Measurements from ENCODE around the gene LIPE.

The LIPE gene

DNA sequence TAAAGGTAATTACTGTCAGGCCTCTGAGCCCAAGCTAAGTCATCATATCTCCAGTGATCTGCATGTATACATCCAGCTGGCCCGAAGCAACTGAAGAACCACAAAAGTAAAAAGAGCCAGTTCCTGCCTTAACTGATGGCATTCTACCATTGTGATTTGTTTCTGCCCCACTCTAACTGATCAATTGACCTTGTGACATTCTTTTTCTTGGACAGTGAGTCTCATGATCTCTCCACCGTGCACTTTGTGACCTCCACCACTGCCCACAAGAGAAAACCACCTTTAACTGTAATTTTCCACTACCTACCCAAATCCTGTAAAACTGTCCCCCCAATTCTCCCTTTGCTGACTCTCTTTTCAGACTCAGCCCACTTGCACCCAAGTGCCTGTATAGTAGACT lies 32.7 kb upstream of the LIPE start:
- Histone ChIP-seq H4K20me1 (ENCODE audit: control insufficient read depth, insufficient read depth, low read depth, low read length) (no peaks in the 10 kb centered on the region), H3K27me3 (ENCODE audit: control insufficient read depth, low read length) (no peaks in the 10 kb centered on the region), H3K4me3 (ENCODE audit: low read length) (no peak overlapping the region)

DNA sequence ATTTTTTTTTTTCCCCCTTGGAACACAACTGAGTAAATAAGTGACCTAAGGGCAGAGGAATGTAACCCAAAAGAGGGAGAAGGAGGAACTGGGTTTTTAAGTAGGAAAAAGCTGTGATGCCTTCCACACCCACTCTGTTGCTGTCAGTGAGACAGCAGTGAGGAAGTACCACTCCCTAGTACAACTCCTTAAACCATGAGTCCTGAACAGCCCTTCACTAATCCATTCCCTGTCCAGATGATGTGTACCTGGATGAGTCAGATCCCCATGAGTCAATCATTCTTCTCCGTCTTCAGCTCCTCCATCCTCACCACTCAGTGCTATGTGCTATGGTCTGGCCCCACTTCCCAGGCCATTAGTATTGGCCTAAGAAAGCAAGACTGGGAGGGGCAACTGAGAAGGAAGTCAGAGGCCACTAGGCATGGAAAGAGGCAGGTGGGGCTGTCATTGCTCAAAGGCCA lies 28.5 kb upstream of the LIPE start:
- no peaks in the 10 kb centered on the region for H3K9me2 ChIP-seq (replicated peaks; ENCODE audit: control insufficient read depth, low read length)
- no peaks in the 10 kb centered on the region for H3K36me3 ChIP-seq (ENCODE audit: control insufficient read depth, low read length)
- TF ChIP-seq, protein P1, sequence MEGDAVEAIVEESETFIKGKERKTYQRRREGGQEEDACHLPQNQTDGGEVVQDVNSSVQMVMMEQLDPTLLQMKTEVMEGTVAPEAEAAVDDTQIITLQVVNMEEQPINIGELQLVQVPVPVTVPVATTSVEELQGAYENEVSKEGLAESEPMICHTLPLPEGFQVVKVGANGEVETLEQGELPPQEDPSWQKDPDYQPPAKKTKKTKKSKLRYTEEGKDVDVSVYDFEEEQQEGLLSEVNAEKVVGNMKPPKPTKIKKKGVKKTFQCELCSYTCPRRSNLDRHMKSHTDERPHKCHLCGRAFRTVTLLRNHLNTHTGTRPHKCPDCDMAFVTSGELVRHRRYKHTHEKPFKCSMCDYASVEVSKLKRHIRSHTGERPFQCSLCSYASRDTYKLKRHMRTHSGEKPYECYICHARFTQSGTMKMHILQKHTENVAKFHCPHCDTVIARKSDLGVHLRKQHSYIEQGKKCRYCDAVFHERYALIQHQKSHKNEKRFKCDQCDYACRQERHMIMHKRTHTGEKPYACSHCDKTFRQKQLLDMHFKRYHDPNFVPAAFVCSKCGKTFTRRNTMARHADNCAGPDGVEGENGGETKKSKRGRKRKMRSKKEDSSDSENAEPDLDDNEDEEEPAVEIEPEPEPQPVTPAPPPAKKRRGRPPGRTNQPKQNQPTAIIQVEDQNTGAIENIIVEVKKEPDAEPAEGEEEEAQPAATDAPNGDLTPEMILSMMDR (IDR thresholded peaks at IDR 0.05; ENCODE audit: low read depth, low read length, poor library complexity, severe bottlenecking) = no peak
- TF ChIP-seq EZH2phosphoT487 (IDR thresholded peaks at IDR 0.05; ENCODE audit: borderline replicate concordance, low read length) = no peak
- no peaks in the 10 kb centered on the region for H3K9me3 ChIP-seq (ENCODE audit: control insufficient read depth, insufficient read depth, low read length)
- no peaks in the 10 kb centered on the region for H3K79me2 ChIP-seq (ENCODE audit: control insufficient read depth, low read length)
- 0 out of 2 replicates have a peak, but pooled peaks cover 3% of the 10 kb centered on the region for H3F3A ChIP-seq (ENCODE audit: control insufficient read depth, insufficient read depth)
- H3K4me2 ChIP-seq (ENCODE audit: low read length) = no peak overlapping the region
- H4K20me1 ChIP-seq (ENCODE audit: control insufficient read depth, insufficient read depth, low read depth, low read length) = no peaks in the 10 kb centered on the region
- H3K27ac ChIP-seq (ENCODE audit: low read depth, low read length) = no peak overlapping the region
- H3K27me3 ChIP-seq (ENCODE audit: control insufficient read depth, low read length) = no peaks in the 10 kb centered on the region
- H3K4me3 ChIP-seq (ENCODE audit: low read length) = no peak overlapping the region
- H3K4me1 ChIP-seq (ENCODE audit: control insufficient read depth, low read length) = peaks cover 17% of the 10 kb centered on the region

More for the DNA sequence above, 32.7 kb upstream of the LIPE start:
- no peaks in the 10 kb centered on the region for H3K36me3 ChIP-seq (ENCODE audit: control insufficient read depth, low read length)
- TF ChIP-seq, protein P1 (IDR thresholded peaks at IDR 0.05; ENCODE audit: low read depth, low read length, poor library complexity, severe bottlenecking) = no peak
- no peak for TF ChIP-seq EZH2phosphoT487 (IDR thresholded peaks at IDR 0.05; ENCODE audit: borderline replicate concordance, low read length)
- no peaks in the 10 kb centered on the region for H3K79me2 ChIP-seq (ENCODE audit: control insufficient read depth, low read length)
- H3K9me2 ChIP-seq (replicated peaks; ENCODE audit: control insufficient read depth, low read length) = no peaks in the 10 kb centered on the region
- H3K4me2 ChIP-seq (ENCODE audit: low read length) = no peak overlapping the region
- peaks cover 43% of the 10 kb centered on the region for H3K4me1 ChIP-seq (ENCODE audit: control insufficient read depth, low read length)
- no peak overlapping the region for H3K27ac ChIP-seq (ENCODE audit: low read depth, low read length)
- H3K9me3 ChIP-seq (ENCODE audit: control insufficient read depth, insufficient read depth, low read length) = no peaks in the 10 kb centered on the region
- H3F3A ChIP-seq (ENCODE audit: control insufficient read depth, insufficient read depth) = peaks cover 23% of the 10 kb centered on the region

DNA sequence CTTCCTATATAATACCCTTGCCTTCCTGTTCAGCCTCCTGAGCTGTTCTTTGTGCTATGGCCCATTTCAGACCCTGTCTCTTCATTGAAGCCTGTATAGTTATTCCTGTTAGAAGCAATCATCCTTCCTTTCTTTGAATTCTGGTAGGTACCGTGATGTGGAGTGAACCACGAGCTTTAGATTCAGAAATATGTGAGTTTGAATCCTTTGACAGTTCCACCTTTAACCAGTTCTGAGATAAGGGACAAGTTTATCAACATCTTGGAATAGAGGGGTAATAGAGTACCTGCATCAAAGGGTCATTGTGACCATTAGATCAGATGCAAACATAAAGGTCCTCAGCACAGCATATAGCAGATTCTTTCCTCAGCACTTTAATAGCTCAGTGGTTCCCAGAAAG lies 27.9 kb upstream of the LIPE start:
- Histone ChIP-seq H3K27me3 (ENCODE audit: control insufficient read depth, low read length) (no peaks in the 10 kb centered on the region), H3K9me2 (replicated peaks; ENCODE audit: control insufficient read depth, low read length) (no peaks in the 10 kb centered on the region), H3K9me3 (ENCODE audit: control insufficient read depth, insufficient read depth, low read length) (no peaks in the 10 kb centered on the region), H4K20me1 (ENCODE audit: control insufficient read depth, insufficient read depth, low read depth, low read length) (no peaks in the 10 kb centered on the region), H3K79me2 (ENCODE audit: control insufficient read depth, low read length) (no peaks in the 10 kb centered on the region), H3K4me1 (ENCODE audit: control insufficient read depth, low read length) (peaks cover 23% of the 10 kb centered on the region), H3K36me3 (ENCODE audit: control insufficient read depth, low read length) (no peaks in the 10 kb centered on the region), H3K4me3 (ENCODE audit: low read length) (no peak overlapping the region), H3F3A (ENCODE audit: control insufficient read depth, insufficient read depth) (no peaks in the 10 kb centered on the region), H3K27ac (ENCODE audit: low read depth, low read length) (no peak overlapping the region), H3K4me2 (ENCODE audit: low read length) (no peak overlapping the region)
- no peak for TF ChIP-seq EZH2phosphoT487 (IDR thresholded peaks at IDR 0.05; ENCODE audit: borderline replicate concordance, low read length)
- TF ChIP-seq, protein P1 (IDR thresholded peaks at IDR 0.05; ENCODE audit: low read depth, low read length, poor library complexity, severe bottlenecking) = no peak
